Activated gamma-delta T cell treated with Interleukin-2 at 50 U/mL for 16 hours (primary cell): ENCODE data around the gene PPP1R9A.

Source experiments
- DNase-seq: peaks from one replicate; pipeline ENCODE4 v3.0.0-alpha.2; 2020

PPP1R9A gene

GRCh38 chr7:95101422-95101821 lies 194.0 kb downstream of the PPP1R9A start:
- no peak for DNase-seq

- no peak for DNase-seq
Observed at GRCh38 chr7:95102662-95103061, 195.3 kb downstream of the PPP1R9A start.

- DNase-seq = no peak
Observed at GRCh38 chr7:95104739-95105138, 197.3 kb downstream of the PPP1R9A start.

- no peak for DNase-seq
Observed at GRCh38 chr7:95105627-95106026, 198.2 kb downstream of the PPP1R9A start.

GRCh38 chr7:95106401-95106800 lies 199.0 kb downstream of the PPP1R9A start:
- DNase-seq = no peak

GRCh38 chr7:95110707-95111106 lies 203.3 kb downstream of the PPP1R9A start:
- no peak for DNase-seq

- no peak for DNase-seq
Observed at GRCh38 chr7:95113590-95113989, 206.2 kb downstream of the PPP1R9A start.

- no peak for DNase-seq
Observed at GRCh38 chr7:95126053-95126709, 218.8 kb downstream of the PPP1R9A start.

- DNase-seq = no peak
Observed at GRCh38 chr7:95132500-95132899, 225.1 kb downstream of the PPP1R9A start.

GRCh38 chr7:95139922-95140321 lies 232.5 kb downstream of the PPP1R9A start:
- DNase-seq = no peak

- DNase-seq = no peak
Observed at GRCh38 chr7:95141755-95142154, 234.4 kb downstream of the PPP1R9A start.

GRCh38 chr7:95144256-95144655 lies 236.9 kb downstream of the PPP1R9A start:
- no peak for DNase-seq

GRCh38 chr7:95155965-95156364 lies 248.6 kb downstream of the PPP1R9A start:
- no peak for DNase-seq

- no peak for DNase-seq
Observed at GRCh38 chr7:95157381-95157780, 250.0 kb downstream of the PPP1R9A start.

- no peak for DNase-seq
Observed at GRCh38 chr7:95169678-95170077, 262.3 kb downstream of the PPP1R9A start.

GRCh38 chr7:95172420-95172819 lies 265.0 kb downstream of the PPP1R9A start:
- DNase-seq = no peak

- no peak for DNase-seq
Observed at GRCh38 chr7:95190515-95190914, 283.1 kb downstream of the PPP1R9A start.

- no peak for DNase-seq
Observed at GRCh38 chr7:95191795-95192194, 284.4 kb downstream of the PPP1R9A start.

- no peak for DNase-seq
Observed at GRCh38 chr7:95198863-95199262, 291.5 kb downstream of the PPP1R9A start.

GRCh38 chr7:95199779-95200558 lies 292.6 kb downstream of the PPP1R9A start:
- no peak for DNase-seq

GRCh38 chr7:95200741-95201140 lies 293.3 kb downstream of the PPP1R9A start:
- no peak for DNase-seq

- no peak for DNase-seq
Observed at GRCh38 chr7:95201727-95202126, 294.3 kb downstream of the PPP1R9A start.

GRCh38 chr7:95204618-95205017 lies 297.2 kb downstream of the PPP1R9A start:
- no peak for DNase-seq

- DNase-seq = no peak
Observed at GRCh38 chr7:95205665-95206225, 298.4 kb downstream of the PPP1R9A start.
